GM21723 (cell line): ENCODE results near the gene BATF3.

Experiments
- ATAC-seq: cut with Tn5 transposase; IDR thresholded peaks from one replicate; pipeline ENCODE4 v1.9.1; 2021; ENCODE audit warnings: mild to moderate bottlenecking, moderate library complexity; ENCODE audit not compliant: unreplicated experiment

Gene BATF3

GRCh38 chr1:212710566-212710965, 10.9 kb upstream of the BATF3 start:
- no peak for ATAC-seq

GRCh38 chr1:212703991-212704564, 4.4 kb upstream of the BATF3 start:
- no peak for ATAC-seq

GRCh38 chr1:212702672-212703071, 3.0 kb upstream of the BATF3 start:
- no peak for ATAC-seq

GRCh38 chr1:212701910-212702309, 2.3 kb upstream of the BATF3 start:
- ATAC-seq, result no peak

- no peak for ATAC-seq
Measured at GRCh38 chr1:212700892-212701819, 1.5 kb upstream of the BATF3 start.

GRCh38 chr1:212700223-212700891, 717 bp upstream of the BATF3 start:
- ATAC-seq, result peak; percentile 33

- ATAC-seq, result peak; percentile 58
Measured at GRCh38 chr1:212699104-212699624, 476 bp downstream of the BATF3 start.

GRCh38 chr1:212698467-212699103, 1.1 kb downstream of the BATF3 start:
- ATAC-seq, result peak; percentile 26

GRCh38 chr1:212696721-212697331, 2.8 kb downstream of the BATF3 start:
- ATAC-seq, result no peak

- ATAC-seq, result no peak
Measured at GRCh38 chr1:212692774-212693644, 6.6 kb downstream of the BATF3 start.

GRCh38 chr1:212691561-212692071, 8.0 kb downstream of the BATF3 start:
- no peak for ATAC-seq

GRCh38 chr1:212690816-212691403, 8.7 kb downstream of the BATF3 start:
- no peak for ATAC-seq

- ATAC-seq, result no peak
Measured at GRCh38 chr1:212689758-212690529, 9.7 kb downstream of the BATF3 start.

GRCh38 chr1:212689196-212689725, 10.4 kb downstream of the BATF3 start:
- ATAC-seq, result no peak

- ATAC-seq, result no peak
Measured at GRCh38 chr1:212688341-212689047, 11.1 kb downstream of the BATF3 start.

GRCh38 chr1:212687811-212688210, 11.8 kb downstream of the BATF3 start:
- no peak for ATAC-seq

- no peak for ATAC-seq
Measured at GRCh38 chr1:212686591-212686990, 13.0 kb downstream of the BATF3 start.
